Glutamatergic neuron (in vitro differentiated cells): ENCODE measurements around the gene TPPP3. TPM values are rescaled to one million over a fixed set of nuclear protein-coding genes. Genes with fewer than 3 reads are reported as not detected.

Experiments used
- DNase-seq: peaks from one replicate; pipeline ENCODE4 v3.0.0; 2022
- H3K27ac Mint-ChIP-seq: one replicate; pipeline ENCODE4 v1.8.0; 2020; ENCODE audit warnings: mild to moderate bottlenecking, mixed read lengths, inconsistent platforms; ENCODE audit not compliant: unreplicated experiment
- H3K27me3 Mint-ChIP-seq: one replicate; pipeline ENCODE4 v1.8.0; 2020; ENCODE audit warnings: mild to moderate bottlenecking, moderate library complexity, mixed read lengths, inconsistent platforms; ENCODE audit not compliant: unreplicated experiment
- H3K36me3 Mint-ChIP-seq: one replicate; pipeline ENCODE4 v1.8.0; 2020; ENCODE audit warnings: mild to moderate bottlenecking, mixed read lengths, inconsistent platforms; ENCODE audit not compliant: unreplicated experiment
- H3K4me1 Mint-ChIP-seq: one replicate; pipeline ENCODE4 v1.8.0; 2020; ENCODE audit warnings: mild to moderate bottlenecking, low read depth, mixed read lengths, inconsistent platforms; ENCODE audit not compliant: unreplicated experiment
- H3K4me3 Mint-ChIP-seq: one replicate; pipeline ENCODE4 v1.8.0; 2020; ENCODE audit warnings: mild to moderate bottlenecking, mixed read lengths, inconsistent platforms; ENCODE audit not compliant: unreplicated experiment
- H3K9me3 Mint-ChIP-seq: one replicate; pipeline ENCODE4 v1.8.0; 2020; ENCODE audit warnings: mild to moderate bottlenecking, moderate library complexity, mixed read lengths, inconsistent platforms; ENCODE audit not compliant: unreplicated experiment
- total RNA-seq: library from RNA; stranded (reverse); fragmentation: NEBNext Ultra II Directional; extraction: Animal tissue kit (Norgen Biotek cat#: 25700); gene quantifications from one replicate; pipeline ENCODE4 v1.2.1, GENCODE V29; 2021; ENCODE audit not compliant: unreplicated experiment
- TF ChIP-seq, protein P1 (sequence below): fragments of 200-600 bp; sonication (generic); IDR thresholded peaks from one replicate; pipeline ENCODE4 v1.5.0; 2021; ENCODE audit not compliant: partially characterized antibody, unreplicated experiment

TPPP3 gene
- total RNA-seq, 1 donor from 2014 or later = 21.7 TPM

DNA sequence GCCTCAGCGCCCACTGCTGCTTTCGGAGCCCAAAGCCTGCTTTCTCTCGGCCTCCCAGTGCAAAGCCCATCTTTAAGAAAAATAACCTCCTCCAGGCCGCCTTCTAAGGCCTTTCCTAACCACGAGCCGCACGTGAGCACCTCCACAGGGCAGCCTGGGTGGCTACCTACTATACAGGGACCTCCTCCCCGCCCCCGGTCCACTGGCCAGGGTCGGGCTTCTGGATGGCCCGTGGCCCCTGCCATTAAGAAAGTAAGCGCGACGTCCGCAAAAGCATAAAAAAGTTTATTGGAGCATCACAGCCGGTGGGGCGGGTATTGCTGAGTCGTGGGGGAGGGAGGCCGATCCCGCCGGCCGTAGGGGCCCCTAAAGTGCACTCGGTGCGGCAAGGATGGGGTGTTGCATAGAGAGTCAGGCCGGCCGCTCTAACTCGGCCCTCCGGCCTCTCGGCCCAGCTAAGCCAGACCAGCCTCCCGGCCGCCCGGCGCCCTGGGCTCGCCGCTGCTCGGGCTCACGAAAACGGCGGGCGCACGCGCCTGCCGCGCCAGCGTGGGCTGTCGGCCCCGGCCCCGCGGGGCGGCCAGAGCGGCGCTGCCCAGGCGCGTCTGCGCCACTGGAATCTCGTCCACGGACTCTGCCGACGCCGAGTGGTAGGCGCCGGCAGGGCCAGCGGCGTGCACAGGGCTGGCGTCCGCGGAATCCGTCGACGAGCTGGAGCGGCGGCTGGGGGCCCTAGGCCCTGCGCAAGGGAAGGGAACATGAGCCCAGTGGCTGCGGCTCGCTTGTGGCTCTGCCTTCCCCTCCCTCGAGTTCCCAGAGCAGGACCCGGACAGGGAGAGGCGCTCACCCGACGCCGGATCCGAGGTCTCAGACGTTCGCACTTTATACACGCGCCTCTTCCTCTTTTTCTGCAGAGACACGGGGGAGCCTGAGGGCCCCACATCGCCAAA is 1.1 kb upstream of the TPPP3 start:
- DNase-seq = no peak
- peak overlapping the region; percentile 28 for H3K27ac Mint-ChIP-seq
- H3K9me3 Mint-ChIP-seq = peaks cover 2% of the 10 kb centered on the region
- peak overlapping the region; percentile 52 for H3K4me3 Mint-ChIP-seq
- TF ChIP-seq, protein P1, sequence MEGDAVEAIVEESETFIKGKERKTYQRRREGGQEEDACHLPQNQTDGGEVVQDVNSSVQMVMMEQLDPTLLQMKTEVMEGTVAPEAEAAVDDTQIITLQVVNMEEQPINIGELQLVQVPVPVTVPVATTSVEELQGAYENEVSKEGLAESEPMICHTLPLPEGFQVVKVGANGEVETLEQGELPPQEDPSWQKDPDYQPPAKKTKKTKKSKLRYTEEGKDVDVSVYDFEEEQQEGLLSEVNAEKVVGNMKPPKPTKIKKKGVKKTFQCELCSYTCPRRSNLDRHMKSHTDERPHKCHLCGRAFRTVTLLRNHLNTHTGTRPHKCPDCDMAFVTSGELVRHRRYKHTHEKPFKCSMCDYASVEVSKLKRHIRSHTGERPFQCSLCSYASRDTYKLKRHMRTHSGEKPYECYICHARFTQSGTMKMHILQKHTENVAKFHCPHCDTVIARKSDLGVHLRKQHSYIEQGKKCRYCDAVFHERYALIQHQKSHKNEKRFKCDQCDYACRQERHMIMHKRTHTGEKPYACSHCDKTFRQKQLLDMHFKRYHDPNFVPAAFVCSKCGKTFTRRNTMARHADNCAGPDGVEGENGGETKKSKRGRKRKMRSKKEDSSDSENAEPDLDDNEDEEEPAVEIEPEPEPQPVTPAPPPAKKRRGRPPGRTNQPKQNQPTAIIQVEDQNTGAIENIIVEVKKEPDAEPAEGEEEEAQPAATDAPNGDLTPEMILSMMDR = no peak
- H3K27me3 Mint-ChIP-seq = peaks cover 15% of the 10 kb centered on the region
- H3K4me1 Mint-ChIP-seq = peaks cover 16% of the 10 kb centered on the region
- no peaks in the 10 kb centered on the region for H3K36me3 Mint-ChIP-seq

DNA sequence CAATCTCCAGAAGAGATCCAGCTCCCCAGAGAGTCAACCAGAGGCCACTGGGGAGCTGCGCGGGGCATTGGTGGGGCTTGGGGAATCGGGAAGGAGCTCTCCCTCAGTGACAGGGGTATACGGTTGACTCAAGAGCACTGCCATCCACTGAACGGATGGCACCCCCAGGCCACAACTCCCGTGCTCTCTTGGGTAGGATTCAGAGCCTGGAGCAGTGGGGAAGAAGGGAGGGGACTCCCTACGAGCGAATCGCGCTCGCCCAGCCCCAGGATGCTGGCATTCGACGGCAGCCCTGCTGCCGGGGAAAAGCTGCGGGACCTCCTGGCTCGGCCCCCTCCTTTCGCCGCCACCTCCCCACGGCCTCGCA is 473 bp upstream of the TPPP3 start:
- Mint-ChIP-seq H3K4me3 (peak overlapping the region; percentile 52), H3K9me3 (peaks cover 2% of the 10 kb centered on the region), H3K4me1 (peaks cover 16% of the 10 kb centered on the region), H3K27me3 (peaks cover 15% of the 10 kb centered on the region), H3K27ac (no peak overlapping the region), H3K36me3 (no peaks in the 10 kb centered on the region)
- TF ChIP-seq, protein P1 = no peak
- DNase-seq = no peak

DNA sequence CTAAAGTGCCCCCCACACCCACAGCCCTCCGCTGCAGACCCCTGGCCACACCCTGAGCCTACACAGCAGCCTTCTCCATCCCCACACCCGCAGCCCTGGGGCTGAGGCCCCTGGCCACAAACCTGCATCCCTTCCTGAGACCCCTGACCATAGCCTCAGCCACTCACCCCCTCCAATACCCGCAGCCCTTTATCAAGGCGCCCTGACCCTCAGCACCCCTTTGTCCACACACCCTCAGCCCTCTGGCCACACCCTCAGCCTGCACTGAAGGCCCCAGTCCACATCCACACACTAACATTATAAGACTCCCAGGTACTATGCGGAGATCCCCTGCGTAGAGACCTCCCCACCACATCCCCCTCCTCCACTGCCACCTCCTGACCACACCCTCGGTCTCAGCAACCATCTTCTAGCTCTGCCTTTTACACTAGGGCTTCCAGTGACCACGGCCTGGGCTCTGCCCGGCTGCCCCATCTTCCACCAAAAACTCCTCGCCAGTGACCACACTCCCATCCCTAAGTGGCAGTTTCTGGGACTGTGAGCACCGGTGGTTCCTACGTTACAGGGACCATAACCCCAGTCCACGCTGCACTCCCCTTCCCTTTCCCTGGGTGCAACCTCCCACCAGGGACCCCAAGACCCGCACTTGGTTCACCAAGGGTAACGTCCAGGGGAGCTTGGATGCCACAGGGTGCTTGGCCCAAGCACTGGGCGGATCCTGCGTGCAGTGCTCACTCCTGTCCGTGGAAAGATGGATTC is 818 bp downstream of the TPPP3 start:
- TF ChIP-seq, protein P1 = no peak
- H3K27ac Mint-ChIP-seq = peak overlapping the region; percentile 72
- DNase-seq = no peak
- H3K27me3 Mint-ChIP-seq = peaks cover 15% of the 10 kb centered on the region
- peak overlapping the region; percentile 85 for H3K4me3 Mint-ChIP-seq
- no peaks in the 10 kb centered on the region for H3K36me3 Mint-ChIP-seq
- peaks cover 2% of the 10 kb centered on the region for H3K9me3 Mint-ChIP-seq
- peaks cover 24% of the 10 kb centered on the region for H3K4me1 Mint-ChIP-seq

DNA sequence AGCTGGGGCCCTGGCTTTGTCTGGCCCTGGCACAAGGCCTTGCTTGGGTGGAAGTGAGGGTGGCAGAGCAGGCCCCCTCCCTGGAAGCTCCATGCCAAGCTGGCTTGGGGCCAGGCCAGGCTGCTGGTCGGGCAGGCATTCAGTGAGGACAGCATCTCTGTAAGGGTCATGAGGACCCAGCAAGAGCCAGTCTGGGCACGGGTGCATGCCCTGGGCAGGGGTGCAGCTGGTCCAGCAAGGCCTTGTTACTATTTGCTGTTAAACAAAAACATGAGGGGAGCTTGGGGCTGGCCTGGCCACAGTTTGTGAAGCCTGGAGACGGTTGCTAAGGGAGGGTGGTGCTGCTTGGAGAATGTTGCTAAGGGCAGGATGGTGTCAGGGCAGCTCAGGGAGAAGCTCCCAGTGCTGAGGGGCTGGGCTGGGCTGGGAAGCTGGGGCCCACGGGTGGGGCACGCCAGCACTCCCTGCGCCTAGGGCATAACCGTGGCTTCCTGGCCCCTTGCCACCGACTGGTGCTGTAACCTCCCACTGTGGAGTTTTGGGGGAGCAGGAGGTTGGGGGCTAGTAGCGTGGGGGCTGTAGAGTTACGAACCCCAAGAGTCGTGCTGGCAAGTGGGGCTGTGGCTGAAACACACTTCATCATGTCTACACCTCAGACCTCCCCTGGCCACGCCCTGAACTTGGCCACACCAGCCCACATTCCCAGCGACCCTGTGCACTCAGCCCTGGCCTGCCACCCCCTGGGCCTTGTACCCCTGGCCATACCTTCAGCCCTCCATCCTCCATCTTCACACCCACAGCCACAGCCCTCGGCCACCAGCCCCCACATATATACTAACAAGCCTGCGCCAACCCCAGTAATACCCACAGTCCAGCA is 1.6 kb downstream of the TPPP3 start:
- Mint-ChIP-seq H3K9me3 (peaks cover 2% of the 10 kb centered on the region), H3K4me3 (peak overlapping the region; percentile 85), H3K27me3 (peaks cover 15% of the 10 kb centered on the region), H3K36me3 (no peaks in the 10 kb centered on the region), H3K4me1 (peaks cover 20% of the 10 kb centered on the region), H3K27ac (peak overlapping the region; percentile 72)
- no peak for DNase-seq
- TF ChIP-seq, protein P1 = no peak
